Measurements from ENCODE around the gene MAN2C1.
"Not testable (repeated sequence)": the region's sequence is repeated elsewhere in the genome, so short reads cannot be mapped to it uniquely, and the experiment has no call there.

Gene MAN2C1

GRCh38 chr15:75338661-75339240, 29.7 kb downstream of the MAN2C1 start:
- DNase-seq (ENCODE audit: low spot score): no peak
- TF ChIP-seq CTCF (conservative IDR thresholded peaks at IDR 0.05; ENCODE audit: low read depth): no peak
- H3K27ac ChIP-seq: peak overlapping the region; percentile 6; the same call in 1 of the 2 replicates
- ChIA-PET CTCF (no interaction called here), POLR2A (ENCODE audit: low non-redundant PET) (no interaction called here)

- peak within 1 kb of the TSS; percentile 68 for H3K27ac ChIP-seq
- CTCF ChIA-PET: interaction anchor here (0.6 kb wide), 1 partner anchor 32 kb away, joined by 3 read pairs; no protein-coding TSS in a partner anchor
- POLR2A ChIA-PET (ENCODE audit: low non-redundant PET): interaction anchor here (1.5 kb wide), 1 partner anchor 13 kb away, joined by 4 read pairs; no protein-coding TSS in a partner anchor
- TF ChIP-seq CTCF (conservative IDR thresholded peaks at IDR 0.05; ENCODE audit: low read depth): no peak
- peak; percentile 75 for DNase-seq (ENCODE audit: low spot score)
Observed at GRCh38 chr15:75335705-75336355, 32.6 kb downstream of the MAN2C1 start, which contains the start of gene COMMD4. COMMD4 (plus strand) TSS chr15:75336063; CDS start chr15:75336090, 27 bp downstream.

- H3K27ac ChIP-seq: peak overlapping the region; percentile 68
- ChIA-PET CTCF (interaction anchor here (0.6 kb wide), 1 partner anchor 32 kb away, joined by 3 read pairs; no protein-coding TSS in a partner anchor), POLR2A (ENCODE audit: low non-redundant PET) (interaction anchor here (1.5 kb wide), 1 partner anchor 13 kb away, joined by 4 read pairs; no protein-coding TSS in a partner anchor)
- TF ChIP-seq CTCF (conservative IDR thresholded peaks at IDR 0.05; ENCODE audit: low read depth): no peak
- DNase-seq (ENCODE audit: low spot score): no peak
Observed at GRCh38 chr15:75335313-75335704, 33.1 kb downstream of the MAN2C1 start.

GRCh38 chr15:75333654-75334419, 34.6 kb downstream of the MAN2C1 start:
- H3K27ac ChIP-seq; DNase-seq (ENCODE audit: low spot score); POLR2A ChIA-PET (ENCODE audit: low non-redundant PET): not testable (repeated sequence)
- CTCF ChIA-PET: interaction anchor here (0.6 kb wide), 1 partner anchor 469 kb away, joined by 3 read pairs; no protein-coding TSS in a partner anchor

- H3K27ac ChIP-seq; POLR2A ChIA-PET (ENCODE audit: low non-redundant PET); DNase-seq (ENCODE audit: low spot score); CTCF ChIA-PET: not testable (repeated sequence)
Observed at GRCh38 chr15:75332093-75332492, 36.3 kb downstream of the MAN2C1 start.

- TF ChIP-seq CTCF (conservative IDR thresholded peaks at IDR 0.05; ENCODE audit: low read depth): no peak
- DNase-seq (ENCODE audit: low spot score): no peak
- CTCF ChIA-PET: interaction anchor here (0.5 kb wide), 1 partner anchor 204 kb away, joined by 3 read pairs; no protein-coding TSS in a partner anchor
- H3K27ac ChIP-seq: no peak overlapping the region
- POLR2A ChIA-PET (ENCODE audit: low non-redundant PET): no interaction called here
Observed at GRCh38 chr15:75329571-75329970, 38.8 kb downstream of the MAN2C1 start.

- ChIA-PET POLR2A (ENCODE audit: low non-redundant PET) (no interaction called here), CTCF (no interaction called here)
- DNase-seq (ENCODE audit: low spot score): no peak
- no peak overlapping the region for H3K27ac ChIP-seq
- TF ChIP-seq CTCF (conservative IDR thresholded peaks at IDR 0.05; ENCODE audit: low read depth): no peak
Observed at GRCh38 chr15:75328493-75329314, 39.7 kb downstream of the MAN2C1 start.

Data from RWPE1 (cell line).